GM12801 (cell line): Measurements from ENCODE around the gene MCF2L2.

Experiments used
- TF ChIP-seq, protein P1 (sequence below): IDR thresholded peaks from one replicate; pipeline ENCODE4 v1.5.1; 2011; ENCODE audit warnings: control low read depth; ENCODE audit not compliant: insufficient read length; ENCODE audit errors: extremely low read depth

Gene MCF2L2

DNA sequence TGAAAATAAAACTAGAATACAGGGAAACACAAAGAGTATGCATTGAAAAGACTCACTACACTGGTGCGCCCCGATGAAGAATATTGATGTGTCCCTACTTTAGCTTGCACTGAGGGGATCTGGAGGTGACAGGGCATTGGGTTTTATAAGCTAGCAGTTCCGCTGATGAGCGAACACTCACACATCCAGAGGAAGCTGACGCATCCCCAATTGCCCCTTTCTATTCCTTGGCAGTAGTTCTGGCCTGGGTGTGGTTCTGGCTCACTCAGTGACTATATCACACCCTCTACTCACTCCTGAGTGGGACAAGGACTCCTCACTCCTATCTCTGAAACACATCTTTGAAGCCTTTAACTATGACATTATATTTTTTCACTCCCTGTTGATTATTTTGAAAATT lies 104.3 kb downstream of the MCF2L2 start:
- TF ChIP-seq, protein P1, sequence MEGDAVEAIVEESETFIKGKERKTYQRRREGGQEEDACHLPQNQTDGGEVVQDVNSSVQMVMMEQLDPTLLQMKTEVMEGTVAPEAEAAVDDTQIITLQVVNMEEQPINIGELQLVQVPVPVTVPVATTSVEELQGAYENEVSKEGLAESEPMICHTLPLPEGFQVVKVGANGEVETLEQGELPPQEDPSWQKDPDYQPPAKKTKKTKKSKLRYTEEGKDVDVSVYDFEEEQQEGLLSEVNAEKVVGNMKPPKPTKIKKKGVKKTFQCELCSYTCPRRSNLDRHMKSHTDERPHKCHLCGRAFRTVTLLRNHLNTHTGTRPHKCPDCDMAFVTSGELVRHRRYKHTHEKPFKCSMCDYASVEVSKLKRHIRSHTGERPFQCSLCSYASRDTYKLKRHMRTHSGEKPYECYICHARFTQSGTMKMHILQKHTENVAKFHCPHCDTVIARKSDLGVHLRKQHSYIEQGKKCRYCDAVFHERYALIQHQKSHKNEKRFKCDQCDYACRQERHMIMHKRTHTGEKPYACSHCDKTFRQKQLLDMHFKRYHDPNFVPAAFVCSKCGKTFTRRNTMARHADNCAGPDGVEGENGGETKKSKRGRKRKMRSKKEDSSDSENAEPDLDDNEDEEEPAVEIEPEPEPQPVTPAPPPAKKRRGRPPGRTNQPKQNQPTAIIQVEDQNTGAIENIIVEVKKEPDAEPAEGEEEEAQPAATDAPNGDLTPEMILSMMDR: no peak

GRCh38 chr3:183319371-183319770 lies 109.0 kb downstream of the MCF2L2 start:
- TF ChIP-seq, protein P1: no peak

- TF ChIP-seq, protein P1: no peak
Measured at GRCh38 chr3:183318877-183319276, 109.5 kb downstream of the MCF2L2 start.

DNA sequence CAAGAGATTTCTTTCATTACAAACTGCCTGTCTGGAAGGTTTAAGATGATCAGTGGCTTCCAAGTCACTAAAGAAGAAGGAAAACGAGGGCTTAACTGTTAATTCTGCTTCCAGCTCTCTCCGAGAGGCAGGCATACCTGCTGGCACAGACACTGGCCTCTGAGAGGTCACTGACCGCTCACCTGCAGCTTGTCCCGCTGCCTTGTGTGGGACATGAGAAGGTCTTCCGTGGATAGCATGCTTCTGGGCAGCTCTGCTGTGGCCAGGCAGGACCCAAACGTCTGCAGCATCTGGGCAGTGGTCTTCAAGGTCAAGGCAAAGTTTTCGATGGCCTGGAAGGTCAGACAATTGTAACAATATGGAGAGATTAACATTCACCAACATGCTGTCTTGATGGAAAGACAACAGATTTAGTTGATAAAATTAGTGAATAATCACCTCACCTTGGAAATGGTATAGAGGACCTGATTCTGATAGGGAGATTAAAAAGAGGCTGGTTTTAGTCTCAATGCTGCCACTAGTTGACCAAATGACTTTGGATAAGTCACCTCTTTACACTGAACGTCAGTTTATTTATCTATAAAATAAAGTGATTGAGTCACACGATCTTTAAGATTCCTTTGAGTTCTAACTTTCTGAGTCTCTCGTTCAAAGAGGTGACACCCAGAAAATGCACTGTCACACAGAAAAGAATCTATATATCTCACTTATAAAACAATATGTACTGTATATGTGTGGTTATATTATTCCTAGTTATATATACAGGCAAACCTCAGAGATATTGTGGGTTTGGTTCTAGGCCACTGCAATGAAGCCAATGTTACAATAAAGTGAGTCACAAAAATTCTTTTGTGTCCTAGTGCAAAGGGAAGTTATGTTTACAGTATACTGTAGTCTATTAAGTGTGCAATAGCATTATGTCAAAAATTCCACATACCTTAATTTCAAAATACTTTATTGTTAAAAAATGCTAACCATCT lies 110.2 kb downstream of the MCF2L2 start:
- TF ChIP-seq, protein P1: no peak

DNA sequence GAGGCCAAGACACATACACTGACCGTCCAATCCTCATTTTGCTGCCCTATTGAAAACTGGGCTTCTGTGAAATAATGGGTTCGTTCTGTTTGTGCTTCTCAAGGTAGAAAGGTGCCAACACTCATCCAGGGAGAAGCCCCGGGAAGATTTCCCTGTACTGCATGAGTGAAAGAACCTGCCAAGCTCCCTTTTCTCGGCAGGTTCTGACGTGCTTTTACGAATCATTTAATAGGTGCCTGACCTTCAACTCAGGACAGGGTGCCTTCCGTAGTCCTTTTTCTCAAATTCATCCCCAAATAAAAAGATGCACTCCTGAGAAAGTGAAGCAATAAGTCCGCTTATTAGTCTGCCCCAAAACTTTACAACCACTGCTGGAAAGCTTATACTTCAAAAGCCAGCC lies 111.1 kb downstream of the MCF2L2 start:
- TF ChIP-seq, protein P1: no peak

GRCh38 chr3:183315739-183316138 lies 112.7 kb downstream of the MCF2L2 start:
- TF ChIP-seq, protein P1: no peak

DNA sequence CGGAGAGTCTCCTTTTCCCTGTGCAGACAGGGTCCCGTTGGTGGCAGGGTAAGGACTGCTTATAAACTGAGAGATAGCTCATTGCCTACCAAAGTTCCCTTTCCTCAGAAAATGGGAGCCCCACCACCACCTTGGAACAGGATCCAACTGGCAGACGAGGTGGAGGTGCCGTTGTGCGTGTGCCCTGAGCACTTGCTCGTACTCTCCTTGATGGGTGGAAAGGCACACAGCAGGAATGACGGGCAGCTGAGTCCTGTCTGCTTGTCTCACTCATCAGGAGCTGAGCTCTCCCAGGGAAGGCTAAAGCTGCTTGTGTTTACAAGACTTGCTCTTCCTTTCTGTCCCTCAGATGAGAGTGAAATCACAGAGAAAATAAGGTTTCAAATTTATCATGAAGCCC lies 114.7 kb downstream of the MCF2L2 start:
- TF ChIP-seq, protein P1: no peak
